ENCODE data around the gene EARS2.

GRCh38 chr16:23491490-23492391 lies 65.4 kb downstream of the EARS2 start:
- TF ChIP-seq ZNF274 (IDR thresholded peaks at IDR 0.05; ENCODE audit: low read depth, low read length) (no peak), YY1 (IDR thresholded peaks at IDR 0.05; ENCODE audit: insufficient read depth, insufficient read length) (no peak)
